ENCODE measurements around the gene NAALAD2. TPM values are rescaled to one million over a fixed set of nuclear protein-coding genes. Genes with fewer than 3 reads are reported as not detected.
A peak's percentile ranks its signal among the peaks of the same experiment; 100 is the strongest.

The NAALAD2 gene
- total RNA-seq, 1 donor = 2.2 TPM

DNA sequence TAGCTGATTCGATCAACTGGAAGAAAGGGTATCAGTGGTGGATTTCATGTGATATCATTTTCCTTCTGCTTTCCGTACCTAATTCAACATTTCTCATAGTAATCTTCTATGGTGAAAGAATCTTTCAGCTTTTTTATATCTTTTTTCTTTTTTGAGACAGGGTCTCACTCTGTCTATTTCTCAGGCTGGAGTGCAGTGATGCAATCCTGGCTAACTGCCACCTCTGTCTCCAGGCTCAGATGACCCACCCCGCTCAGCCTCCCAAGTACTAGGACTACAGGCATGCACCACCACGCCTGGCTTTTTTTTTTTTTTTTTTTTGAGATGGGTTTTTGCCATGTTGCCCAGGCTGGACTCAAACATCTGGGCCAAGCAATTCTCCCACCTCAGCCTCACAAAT, 107.0 kb downstream of the NAALAD2 start:
- TF ChIP-seq, protein P1, sequence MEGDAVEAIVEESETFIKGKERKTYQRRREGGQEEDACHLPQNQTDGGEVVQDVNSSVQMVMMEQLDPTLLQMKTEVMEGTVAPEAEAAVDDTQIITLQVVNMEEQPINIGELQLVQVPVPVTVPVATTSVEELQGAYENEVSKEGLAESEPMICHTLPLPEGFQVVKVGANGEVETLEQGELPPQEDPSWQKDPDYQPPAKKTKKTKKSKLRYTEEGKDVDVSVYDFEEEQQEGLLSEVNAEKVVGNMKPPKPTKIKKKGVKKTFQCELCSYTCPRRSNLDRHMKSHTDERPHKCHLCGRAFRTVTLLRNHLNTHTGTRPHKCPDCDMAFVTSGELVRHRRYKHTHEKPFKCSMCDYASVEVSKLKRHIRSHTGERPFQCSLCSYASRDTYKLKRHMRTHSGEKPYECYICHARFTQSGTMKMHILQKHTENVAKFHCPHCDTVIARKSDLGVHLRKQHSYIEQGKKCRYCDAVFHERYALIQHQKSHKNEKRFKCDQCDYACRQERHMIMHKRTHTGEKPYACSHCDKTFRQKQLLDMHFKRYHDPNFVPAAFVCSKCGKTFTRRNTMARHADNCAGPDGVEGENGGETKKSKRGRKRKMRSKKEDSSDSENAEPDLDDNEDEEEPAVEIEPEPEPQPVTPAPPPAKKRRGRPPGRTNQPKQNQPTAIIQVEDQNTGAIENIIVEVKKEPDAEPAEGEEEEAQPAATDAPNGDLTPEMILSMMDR (IDR thresholded peaks at IDR 0.05; ENCODE audit: insufficient read depth, low read depth, low read length) = no peak
- DNase-seq (ENCODE audit: low read depth) = peak; percentile 9
- H3K4me3 ChIP-seq (ENCODE audit: low read depth, low read length) = no peak overlapping the region

Small RNA genes lying within 50 kb of the gene (small RNA-seq; reads per million reads assigned to genes)
- gene RF00275 = not detected

Other genes starting within 250 kb of the NAALAD2 start
- gene TRIM49D1, start 212.4 kb upstream of the NAALAD2 start, total RNA-seq = not detected in 2 replicates
- not detected in 2 replicates for gene TRIM49D2, start 210.6 kb upstream of the NAALAD2 start, total RNA-seq
- gene TRIM64, start 168.6 kb upstream of the NAALAD2 start, total RNA-seq = not detected in 2 replicates
- not detected in 2 replicates for gene TRIM49C, start 103.6 kb upstream of the NAALAD2 start, total RNA-seq
- gene UBTFL1, start 48.7 kb upstream of the NAALAD2 start, total RNA-seq = not detected in 2 replicates
- 24.8 and 43.2 TPM in 2 replicates for gene CHORDC1, start 88.4 kb downstream of the NAALAD2 start, total RNA-seq